Skeletal muscle cell (primary cell): Measurements from ENCODE around the gene GDF7.

ENCODE experiments used
- DNase-seq: peaks from one replicate; pipeline ENCODE4 v3.0.0-alpha.2; 2010; ENCODE audit warnings: low read depth
- H3K4me3 ChIP-seq: 2 replicates; pipeline ENCODE4 v1.5.1; 2011; ENCODE audit warnings: low read depth, mild to moderate bottlenecking, control low read depth, low read length, moderate library complexity

The GDF7 gene

GRCh38 chr2:20653695-20654534, 13.0 kb upstream of the GDF7 start:
- H3K4me3 ChIP-seq, result no peak overlapping the region
- no peak for DNase-seq

GRCh38 chr2:20654535-20654813, 12.5 kb upstream of the GDF7 start:
- DNase-seq, result no peak
- no peak overlapping the region for H3K4me3 ChIP-seq

DNA sequence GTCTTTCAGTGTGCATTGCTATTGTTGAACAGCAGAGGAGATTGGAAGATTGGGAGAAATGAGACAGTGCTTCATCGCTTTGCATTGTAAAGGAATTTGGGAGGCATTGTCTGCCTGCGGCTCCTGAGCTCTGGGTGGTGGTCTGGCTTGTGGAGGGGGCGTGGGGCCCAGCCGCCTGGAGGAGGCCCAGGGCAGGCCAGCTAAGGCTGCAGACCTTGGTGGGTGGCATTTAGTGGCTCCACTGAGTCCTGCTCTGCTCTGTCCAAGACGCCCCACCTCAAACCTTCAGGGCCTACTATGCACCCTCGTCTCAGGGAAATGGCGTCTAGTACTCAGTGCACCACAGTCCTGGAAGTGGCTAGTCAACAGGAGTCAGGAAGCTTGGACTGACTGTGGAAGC, 10.4 kb upstream of the GDF7 start:
- no peak for DNase-seq
- no peak overlapping the region for H3K4me3 ChIP-seq

DNA sequence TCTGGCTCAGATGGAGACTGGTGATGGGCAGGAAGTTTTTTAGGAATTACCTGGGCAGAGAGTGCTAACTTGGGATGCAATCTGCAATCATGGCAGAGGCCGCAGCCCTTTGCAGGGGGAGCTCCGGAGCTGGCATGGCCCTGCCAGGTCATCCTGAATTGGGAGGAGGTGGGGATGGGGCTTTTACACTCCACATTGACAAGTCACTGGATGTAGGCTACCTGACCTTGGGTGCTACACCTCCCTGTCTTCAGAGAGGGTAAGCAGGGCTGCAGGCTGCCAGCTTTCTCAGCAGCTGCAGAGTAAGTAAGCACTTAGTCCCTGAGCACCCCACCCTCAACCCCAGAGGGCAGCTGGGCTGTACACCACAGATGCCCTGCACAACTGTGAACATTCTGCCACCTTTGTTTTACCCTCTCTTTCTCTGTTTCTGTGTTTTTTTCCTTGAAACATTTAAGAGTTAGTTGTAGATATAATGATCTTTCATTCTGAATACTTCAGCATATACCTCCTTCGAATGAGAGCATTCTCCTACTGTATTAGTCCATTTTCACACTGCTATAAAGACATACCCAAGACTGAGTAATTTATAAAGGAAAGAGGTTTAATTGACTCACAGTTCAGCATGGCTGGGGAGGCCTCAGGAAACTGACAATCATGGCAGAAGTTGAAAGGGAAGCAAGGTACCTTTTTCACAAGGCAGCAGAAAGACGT, 9.3 kb upstream of the GDF7 start:
- no peak for DNase-seq

DNA sequence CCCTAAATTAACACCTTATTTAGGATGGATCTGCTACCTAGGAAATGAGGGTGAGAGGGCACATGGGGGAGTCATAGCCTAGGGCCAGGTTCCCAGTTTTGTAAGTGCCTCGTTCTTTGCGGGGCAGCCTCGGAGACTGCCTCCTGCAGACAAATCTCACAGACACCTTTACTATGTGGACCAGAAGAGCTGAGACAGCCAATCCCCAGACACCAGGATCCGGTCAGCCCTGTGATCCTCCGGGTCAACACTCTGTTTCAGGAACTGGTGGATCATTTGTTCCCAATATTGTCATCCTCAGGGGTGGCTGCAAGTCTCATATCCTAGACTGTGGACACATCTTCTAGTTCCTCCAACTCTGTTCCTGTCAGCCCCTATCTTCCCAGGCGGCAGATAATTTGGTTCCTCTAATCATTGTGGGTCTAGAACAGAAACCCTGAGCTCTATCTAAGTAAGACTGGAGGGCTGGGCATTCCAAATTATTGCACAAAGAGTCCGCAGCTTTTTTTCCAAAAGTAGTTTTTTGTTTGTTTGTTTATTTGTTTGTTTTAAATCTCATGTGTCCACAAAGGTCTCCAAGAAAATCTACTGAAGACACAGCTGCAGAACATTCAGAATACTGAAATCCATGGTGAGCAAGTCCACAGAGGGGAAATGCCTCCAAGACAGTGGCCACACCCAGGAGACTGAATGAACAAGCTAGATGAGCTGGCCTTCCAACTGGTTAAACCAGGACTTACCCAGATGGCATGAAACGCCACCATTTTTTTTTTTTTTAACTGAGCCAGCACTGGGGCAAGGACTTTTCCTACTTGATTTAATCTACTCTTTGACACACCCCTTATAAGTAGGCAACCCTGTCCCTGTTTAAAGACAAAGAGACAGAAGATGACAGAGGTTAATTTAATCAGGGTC, 6.2 kb upstream of the GDF7 start:
- no peak overlapping the region for H3K4me3 ChIP-seq
- no peak for DNase-seq

More for the DNA sequence above, 9.3 kb upstream of the GDF7 start:
- no peak overlapping the region for H3K4me3 ChIP-seq

DNA sequence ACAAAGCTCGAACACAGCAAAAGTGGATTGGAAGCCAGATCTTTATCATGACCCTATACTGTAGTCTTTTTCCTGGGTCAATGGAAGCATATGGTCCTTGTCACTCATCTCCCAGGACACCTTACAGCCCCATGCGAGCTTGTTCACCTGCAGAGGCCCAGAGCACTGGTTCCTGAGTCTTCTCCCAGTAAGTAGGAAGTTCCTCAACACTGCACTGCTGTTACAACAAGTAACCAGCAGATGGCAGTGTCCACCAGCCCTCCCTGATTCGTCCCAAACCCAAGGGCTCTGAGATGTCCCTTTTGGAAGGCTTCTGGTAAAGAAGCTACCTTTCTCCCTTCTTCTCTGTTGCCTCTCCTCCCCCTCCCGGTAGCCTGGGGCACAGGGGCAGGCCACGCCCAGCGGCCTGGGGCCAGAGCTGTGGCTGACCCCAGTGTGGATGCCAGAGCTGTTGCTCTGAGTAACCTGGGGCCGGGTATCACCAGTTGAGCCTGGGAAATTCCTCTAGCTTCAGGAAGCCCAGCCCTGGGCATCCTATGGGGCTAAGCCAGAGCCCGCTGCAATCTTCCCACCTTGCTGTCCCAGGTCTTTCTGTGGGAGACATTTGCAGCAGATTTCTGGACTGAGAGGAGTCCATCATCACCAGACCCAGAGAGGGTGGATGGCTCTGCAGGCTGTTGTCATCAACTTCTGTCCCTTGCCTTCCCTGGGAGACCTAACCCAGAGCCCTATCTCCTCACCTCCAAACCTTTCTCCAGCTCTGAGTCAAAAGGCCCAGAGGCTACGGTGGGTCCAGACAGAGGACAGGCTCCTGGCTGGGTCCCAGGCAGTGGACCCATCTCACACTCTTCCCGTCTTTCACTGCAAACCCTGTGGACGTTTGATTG, 5.3 kb upstream of the GDF7 start:
- no peak for DNase-seq
- no peak overlapping the region for H3K4me3 ChIP-seq

DNA sequence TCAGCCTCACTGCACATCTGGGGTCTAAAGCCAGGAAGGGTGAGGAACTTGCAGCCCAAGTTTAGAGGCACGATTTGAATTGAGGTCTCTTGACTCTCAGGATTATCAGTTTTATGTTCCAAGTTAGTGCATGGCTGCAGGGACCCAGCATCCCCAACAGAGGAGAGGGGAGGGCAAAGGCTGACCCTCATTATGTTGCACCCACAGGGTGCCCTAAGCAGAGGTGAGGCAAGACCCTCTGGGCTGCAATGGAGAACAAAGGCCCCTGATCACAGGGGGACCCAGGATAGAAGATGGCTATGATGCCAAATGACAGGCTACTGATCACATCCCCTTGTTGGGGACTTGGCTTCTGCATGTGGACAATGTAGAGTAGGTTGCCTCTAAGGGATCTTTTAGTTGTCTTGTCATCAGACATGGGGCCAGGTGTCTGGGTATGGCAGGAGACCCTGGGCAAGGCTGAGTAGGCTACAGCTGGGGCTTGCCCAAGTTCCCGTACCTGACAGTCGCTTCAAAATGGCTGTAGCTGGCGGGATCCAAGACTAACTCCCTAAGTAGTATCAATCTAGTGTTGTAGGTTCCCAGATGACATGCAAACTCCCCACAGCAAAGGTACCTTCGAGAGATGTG, 4.5 kb upstream of the GDF7 start:
- no peak for DNase-seq
- H3K4me3 ChIP-seq, result no peak overlapping the region

DNA sequence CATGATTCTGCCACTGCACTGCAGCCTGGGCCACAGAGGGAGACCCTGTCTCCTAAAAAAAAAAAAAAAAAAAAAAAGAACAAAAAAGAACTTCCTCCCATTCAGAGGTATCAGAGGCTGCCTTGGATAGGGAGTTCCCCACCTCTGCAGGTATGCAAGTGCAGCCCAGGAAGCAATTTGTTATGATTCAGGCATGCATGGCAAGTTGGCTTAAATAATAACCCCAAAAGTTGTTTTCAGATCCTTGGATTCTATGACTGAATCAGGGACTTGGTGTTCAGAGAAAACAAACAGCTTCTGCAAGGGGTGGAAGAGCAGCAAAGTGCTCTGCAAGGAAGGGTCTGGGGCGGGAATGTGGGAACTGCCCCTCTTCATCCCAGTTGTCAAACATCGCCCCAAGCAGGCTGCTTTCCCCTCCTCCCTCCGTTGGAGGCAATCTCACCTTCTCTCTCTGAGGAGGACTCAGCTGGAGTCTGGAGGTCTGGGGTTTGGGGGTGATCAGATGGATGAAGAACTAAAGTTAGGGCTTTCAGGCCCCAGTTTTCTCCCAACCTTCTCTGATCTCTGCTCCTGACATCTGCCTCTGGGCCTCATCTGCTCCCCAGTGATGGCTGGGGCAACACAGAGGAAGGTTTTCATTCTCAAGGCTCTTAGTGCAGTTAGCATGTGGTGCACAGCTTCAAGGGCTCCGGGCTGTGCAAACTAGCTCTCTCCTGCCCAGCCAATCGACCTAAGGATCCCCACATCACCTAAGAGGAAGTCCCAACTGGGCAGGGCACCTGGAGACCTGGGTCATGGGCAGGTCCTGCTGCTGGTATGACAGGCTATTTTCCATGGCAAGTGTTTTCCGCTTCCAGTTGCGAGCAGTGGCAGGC, 3.5 kb upstream of the GDF7 start:
- no peak overlapping the region for H3K4me3 ChIP-seq
- no peak for DNase-seq

DNA sequence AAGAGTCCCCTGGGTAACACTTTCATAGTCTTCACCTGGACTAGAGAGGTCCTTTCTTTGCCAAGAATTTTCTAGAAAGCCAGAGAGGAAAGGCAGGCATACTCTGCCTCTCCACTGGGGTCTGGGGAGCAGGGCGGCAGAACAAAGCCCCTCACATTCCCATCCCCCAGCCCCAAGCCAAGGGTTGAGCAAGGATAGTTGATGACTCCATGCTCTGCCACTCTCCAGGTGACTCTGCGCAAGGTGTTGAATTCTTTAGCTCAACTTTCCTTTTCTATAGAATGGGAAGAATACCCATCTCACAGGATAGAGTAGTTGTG, 2.9 kb upstream of the GDF7 start:
- no peak for DNase-seq
- no peak overlapping the region for H3K4me3 ChIP-seq

DNA sequence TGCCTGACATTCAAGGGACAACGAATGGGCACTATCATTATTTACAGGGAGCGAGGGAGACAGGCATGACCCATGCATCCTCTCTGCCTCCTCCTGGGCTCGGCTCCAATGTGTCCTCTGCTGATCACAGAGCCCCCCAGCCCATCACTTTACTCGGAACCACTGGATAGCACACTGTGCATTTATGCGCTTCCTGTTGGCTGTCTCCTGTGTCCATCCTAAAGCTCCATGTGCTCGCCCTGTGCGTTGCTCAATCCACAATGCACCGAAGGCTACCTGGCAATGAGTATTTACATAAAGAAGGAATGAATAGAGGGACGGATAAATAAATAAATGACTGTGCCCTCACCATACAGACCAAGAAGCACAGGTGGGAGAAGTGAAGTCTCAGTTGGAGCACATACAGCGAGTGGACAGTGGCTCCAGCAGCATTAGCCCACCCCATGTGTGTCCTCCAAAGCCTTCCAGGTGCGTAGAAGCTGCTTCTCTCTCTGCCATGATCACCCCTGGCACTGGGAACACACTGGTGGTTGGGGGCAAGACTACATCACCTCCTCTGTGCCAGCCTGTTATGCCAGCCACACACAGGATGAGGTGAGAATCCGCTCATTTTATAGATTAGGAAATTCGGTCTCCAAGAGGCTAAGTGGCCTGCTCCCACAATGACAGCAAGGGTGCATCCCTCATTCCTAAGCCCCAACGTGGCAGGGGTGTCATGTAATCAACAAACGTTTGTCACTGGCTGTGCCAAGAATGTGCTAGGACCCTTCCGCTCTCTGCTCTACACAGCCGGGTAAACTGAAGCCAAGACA, 2.3 kb upstream of the GDF7 start:
- DNase-seq, result no peak
- no peak overlapping the region for H3K4me3 ChIP-seq

DNA sequence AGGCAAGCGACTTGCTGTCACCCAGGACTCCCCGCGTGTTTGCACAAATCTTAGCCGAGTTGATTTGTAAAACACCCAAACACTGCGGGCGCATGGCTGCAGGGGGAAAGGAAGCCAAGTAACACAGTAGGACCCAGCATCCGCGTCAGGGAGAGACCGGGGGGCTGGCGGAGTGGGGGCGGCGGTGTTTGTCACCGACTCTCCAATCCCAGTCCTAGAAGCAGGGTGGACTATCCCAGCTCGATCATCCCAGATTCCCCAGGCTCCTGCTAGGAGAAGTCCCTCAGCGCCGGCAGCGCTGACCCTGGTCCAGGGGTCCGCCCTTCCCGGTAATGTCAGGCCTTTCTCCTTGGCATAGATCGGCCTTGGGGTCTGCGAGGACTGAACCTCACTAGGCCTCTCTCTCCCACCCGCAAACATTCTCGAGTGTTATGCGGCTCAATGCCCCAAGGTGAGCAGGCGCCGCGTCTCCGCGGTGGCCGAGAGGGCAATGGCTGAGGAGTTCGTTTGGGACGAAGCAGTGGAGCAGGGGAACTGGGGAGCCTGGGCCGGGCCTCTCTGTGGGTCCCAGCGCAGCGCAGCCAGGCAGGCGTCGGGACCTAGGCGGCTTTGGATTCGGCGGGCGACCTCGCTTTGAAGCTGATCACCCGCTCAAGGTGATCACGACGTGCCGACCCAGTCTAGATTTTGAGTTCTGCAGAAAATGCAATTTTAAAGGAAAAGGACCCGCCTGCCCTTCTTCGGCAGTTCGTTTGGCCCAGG, 1.5 kb upstream of the GDF7 start:
- DNase-seq, result no peak
- H3K4me3 ChIP-seq, result no peak overlapping the region

DNA sequence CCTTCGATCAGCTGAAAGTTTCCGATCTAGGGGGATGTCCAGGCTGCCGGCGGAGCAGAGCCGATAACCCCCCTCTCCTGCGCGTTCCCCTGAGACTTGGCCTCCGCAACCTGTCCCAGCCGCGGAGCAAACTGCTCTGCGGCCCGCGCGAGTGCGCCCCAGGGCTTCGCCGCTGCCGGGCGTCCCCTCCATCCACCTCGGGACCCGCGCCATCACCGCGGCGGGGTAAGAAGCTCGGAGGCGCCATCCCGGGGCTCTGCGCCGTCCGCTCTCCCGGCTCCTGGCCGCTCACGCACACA, 990 bp upstream of the GDF7 start:
- DNase-seq, result no peak

DNA sequence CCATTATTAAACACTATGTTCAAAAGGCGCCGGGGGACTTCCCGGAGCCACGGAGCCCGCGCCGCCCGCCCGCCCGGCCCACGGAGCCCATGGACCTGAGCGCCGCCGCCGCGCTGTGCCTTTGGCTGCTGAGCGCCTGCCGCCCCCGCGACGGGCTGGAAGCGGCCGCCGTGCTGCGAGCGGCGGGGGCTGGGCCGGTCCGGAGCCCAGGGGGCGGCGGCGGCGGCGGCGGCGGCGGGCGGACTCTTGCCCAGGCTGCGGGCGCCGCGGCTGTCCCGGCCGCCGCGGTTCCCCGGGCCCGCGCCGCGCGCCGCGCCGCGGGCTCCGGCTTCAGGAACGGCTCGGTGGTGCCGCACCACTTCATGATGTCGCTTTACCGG, 197 bp downstream of the GDF7 start:
- DNase-seq, result no peak
- H3K4me3 ChIP-seq, result peak overlapping the region; percentile 42

More for the DNA sequence above, 990 bp upstream of the GDF7 start:
- peak overlapping the region; percentile 42 for H3K4me3 ChIP-seq

GRCh38 chr2:20667531-20668401, 822 bp downstream of the GDF7 start:
- no peak for DNase-seq
- peak overlapping the region; percentile 38 for H3K4me3 ChIP-seq

GRCh38 chr2:20668451-20668850, 1.5 kb downstream of the GDF7 start:
- H3K4me3 ChIP-seq, result no peak overlapping the region
- DNase-seq, result no peak
